H1 (cell line): Measurements from ENCODE around the gene TRAPPC12. TPM values are rescaled to one million over a fixed set of nuclear protein-coding genes. Genes with fewer than 3 reads are reported as not detected.
A peak's percentile ranks its signal among the peaks of the same experiment; 100 is the strongest.

Experiments used
- CTCF ChIA-PET: fragments of 300-600 bp; sonication (Branson Sonifier 250); formaldehyde crosslinking; loops from one replicate; lab custom pipeline; 2021; ENCODE audit not compliant: partially characterized antibody; lab: Charles Lee
- POLR2A ChIA-PET: fragments of 300-600 bp; sonication (Branson Sonifier 250); formaldehyde crosslinking; loops from one replicate; lab custom pipeline; 2021; ENCODE audit warnings: inconsistent platforms; ENCODE audit not compliant: partially characterized antibody; lab: Charles Lee
- DNase-seq, 2 experiments: peaks; one replicate each; pipeline versions ENCODE4 v3.0.0 to v3.0.0-alpha.2; 2010 to 2022; ENCODE audit warnings: low spot score in 2 of 2, low read depth in 1 of 2, mixed read lengths in 1 of 2
- FAIRE-seq: peaks from 2 replicates; lab custom pipeline; 2011; peaks lifted over from hg19 to GRCh38; lab: Jason Lieb, UNC
- H2AFZ ChIP-seq: 2 replicates; pipeline ENCODE4 v1.8.1; 2012; ENCODE audit warnings: low read length, inconsistent platforms
- H2AK5ac ChIP-seq: 2 replicates; pipeline ENCODE4 v1.6.1; 2013; ENCODE audit warnings: low read depth, low read length
- H2BK120ac ChIP-seq: replicated peaks from 2 replicates; pipeline ENCODE3; 2013; ENCODE audit warnings: low read depth, low read length, inconsistent platforms
- H2BK12ac ChIP-seq: 2 replicates; pipeline ENCODE4 v1.6.1; 2013; ENCODE audit warnings: low read depth, low read length
- H2BK15ac ChIP-seq: 2 replicates; pipeline ENCODE4 v1.6.1; 2013; ENCODE audit warnings: low read length
- H2BK20ac ChIP-seq: 2 replicates; pipeline ENCODE4 v1.6.1; 2013; ENCODE audit warnings: low read length
- H2BK5ac ChIP-seq: 2 replicates; pipeline ENCODE4 v1.6.1; 2013; ENCODE audit warnings: low read depth, low read length
- H3K14ac ChIP-seq: 2 replicates; pipeline ENCODE4 v1.6.1; 2013; ENCODE audit warnings: inconsistent platforms; ENCODE audit not compliant: insufficient read length
- H3K18ac ChIP-seq: 2 replicates; pipeline ENCODE4 v1.6.1; 2013; ENCODE audit warnings: low read length; ENCODE audit errors: extremely low read depth
- H3K23ac ChIP-seq: 2 replicates; pipeline ENCODE4 v1.6.1; 2013; ENCODE audit warnings: inconsistent platforms; ENCODE audit not compliant: insufficient read length
- H3K23me2 ChIP-seq: 2 replicates; pipeline ENCODE4 v1.6.1; 2013; ENCODE audit warnings: low read depth, low read length
- H3K27ac ChIP-seq: 2 replicates; pipeline ENCODE4 v1.6.1; 2011; ENCODE audit warnings: low read depth, low read length, inconsistent platforms
- H3K27me3 ChIP-seq, 4 experiments: replicated peaks in 1 of 4; 1 replicate in 1 of 4; 2 replicates in 3 of 4; pipeline versions ENCODE4 v1.6.1 to v1.8.1; 2011 to 2013; ENCODE audit warnings: low read length in 3 of 4, mild to moderate bottlenecking in 3 of 4, inconsistent platforms in 2 of 4, mixed read lengths in 2 of 4, moderate library complexity in 1 of 4; ENCODE audit not compliant: control insufficient read depth in 3 of 4, insufficient read depth in 3 of 4; ENCODE audit errors: extremely low read depth in 1 of 4
- H3K36me3 ChIP-seq, 4 experiments: 2 replicates each; pipeline versions ENCODE4 v1.6.1 to v1.8.1; 2011 to 2013; ENCODE audit warnings: mild to moderate bottlenecking in 4 of 4, low read length in 3 of 4, moderate library complexity in 2 of 4, control low read depth in 1 of 4, inconsistent platforms in 1 of 4; ENCODE audit not compliant: insufficient read depth in 4 of 4, control insufficient read depth in 2 of 4
- H3K4ac ChIP-seq: replicated peaks from 2 replicates; pipeline ENCODE3; 2013; ENCODE audit warnings: low read length, low read depth, mixed read lengths, inconsistent platforms; ENCODE audit not compliant: insufficient read length
- H3K4me1 ChIP-seq, 4 experiments: replicated peaks in 1 of 4; 1 replicate in 1 of 4; 2 replicates in 3 of 4; pipeline versions ENCODE4 v1.6.1 to v1.8.1; 2011 to 2013; ENCODE audit warnings: low read length in 3 of 4, inconsistent platforms in 2 of 4, mixed read lengths in 1 of 4; ENCODE audit not compliant: insufficient read depth in 4 of 4, control insufficient read depth in 3 of 4
- H3K4me2 ChIP-seq, 2 experiments: 2 replicates each; pipeline versions ENCODE4 v1.6.1 to v1.8.1; 2011 to 2013; ENCODE audit warnings: low read depth in 2 of 2, low read length in 2 of 2, control low read depth in 1 of 2, inconsistent platforms in 1 of 2, mild to moderate bottlenecking in 1 of 2; ENCODE audit not compliant: insufficient read depth in 1 of 2
- H3K4me3 ChIP-seq, 4 experiments: fragments of 200-600, 300-600 bp in 1 of 4; sonication (generic), shearing (Covaris generic), sonication (Bioruptor Twin) in 1 of 4; 2 replicates each; pipeline versions ENCODE4 v1.5.1 to v1.8.1; 2011 to 2016; ENCODE audit warnings: low read length in 4 of 4, low read depth in 3 of 4, control low read depth in 2 of 4, inconsistent platforms in 2 of 4, mild to moderate bottlenecking in 2 of 4, mixed read lengths in 1 of 4, moderate library complexity in 1 of 4; ENCODE audit not compliant: insufficient read depth in 2 of 4; ENCODE audit errors: extremely low read depth in 1 of 4
- H3K56ac ChIP-seq: replicated peaks from 2 replicates; pipeline ENCODE3; 2013; ENCODE audit warnings: low read depth, mild to moderate bottlenecking, mixed read lengths, low read length, inconsistent platforms; ENCODE audit not compliant: insufficient read length
- H3K79me1 ChIP-seq: 2 replicates; pipeline ENCODE4 v1.6.1; 2013; ENCODE audit warnings: low read depth, low read length, control low read depth
- H3K79me2 ChIP-seq, 2 experiments: 2 replicates each; pipeline versions ENCODE4 v1.6.1 to v1.8.1; 2012 to 2013; ENCODE audit warnings: low read length in 2 of 2, mild to moderate bottlenecking in 2 of 2, inconsistent platforms in 1 of 2; ENCODE audit not compliant: insufficient read depth in 2 of 2, control insufficient read depth in 1 of 2
- H3K9ac ChIP-seq, 4 experiments: replicated peaks in 1 of 4; 1 replicate in 1 of 4; 2 replicates in 3 of 4; pipeline versions ENCODE4 v1.6.1 to v1.8.1; 2011 to 2013; ENCODE audit warnings: low read depth in 3 of 4, low read length in 3 of 4, control low read depth in 2 of 4, mild to moderate bottlenecking in 2 of 4, moderate library complexity in 2 of 4, inconsistent platforms in 1 of 4; ENCODE audit errors: extremely low read depth in 1 of 4
- H3K9me3 ChIP-seq, 2 experiments: 2 replicates each; pipeline versions ENCODE4 v1.6.1 to v1.8.1; 2012 to 2013; ENCODE audit warnings: mild to moderate bottlenecking in 2 of 2, moderate library complexity in 2 of 2, control low read depth in 1 of 2, inconsistent platforms in 1 of 2, low read depth in 1 of 2, low read length in 1 of 2, mixed read lengths in 1 of 2; ENCODE audit not compliant: insufficient read depth in 2 of 2
- H4K20me1 ChIP-seq, 2 experiments: replicated peaks in 1 of 2; 2 replicates each; pipeline versions ENCODE3 to v1.8.1; 2011 to 2013; ENCODE audit warnings: inconsistent platforms in 2 of 2, low read length in 2 of 2, mild to moderate bottlenecking in 1 of 2; ENCODE audit not compliant: insufficient read depth in 2 of 2, control insufficient read depth in 1 of 2
- H4K5ac ChIP-seq: 2 replicates; pipeline ENCODE4 v1.6.1; 2013; ENCODE audit warnings: low read length, low read depth, mixed read lengths, inconsistent platforms; ENCODE audit not compliant: insufficient read length
- H4K8ac ChIP-seq: 2 replicates; pipeline ENCODE4 v1.8.0; 2013; ENCODE audit warnings: mild to moderate bottlenecking, moderate library complexity, low read length, inconsistent platforms; ENCODE audit not compliant: insufficient read depth; ENCODE audit errors: extremely low read depth
- H4K91ac ChIP-seq: replicated peaks from 2 replicates; pipeline ENCODE3; 2013; ENCODE audit warnings: low read length, mixed read lengths, inconsistent platforms; ENCODE audit not compliant: insufficient read length
- BRCA1 ChIP-seq: IDR thresholded peaks from 2 replicates; pipeline ENCODE4 v1.6.1; 2012; ENCODE audit warnings: low read depth, low read length, improper control_type of control experiment
- CHD1 ChIP-seq: IDR thresholded peaks from 2 replicates; pipeline ENCODE4 v1.6.1; 2012; ENCODE audit warnings: low read depth, low read length, improper control_type of control experiment
- EZH2 ChIP-seq: fragments of 200-600 bp; sonication (generic); IDR thresholded peaks from 2 replicates; pipeline ENCODE4 v1.7.1; 2012; ENCODE audit warnings: low read depth, mild to moderate bottlenecking, moderate library complexity, low read length, inconsistent platforms; ENCODE audit not compliant: severe bottlenecking
- GTF2F1 ChIP-seq: IDR thresholded peaks from 2 replicates; pipeline ENCODE4 v1.6.1; 2012; ENCODE audit warnings: low read depth, low read length, improper control_type of control experiment, borderline replicate concordance
- RNF2 ChIP-seq: fragments of 200-900, 300-1000 bp; sonication (generic); IDR thresholded peaks from 2 replicates; pipeline ENCODE4 v1.7.1; 2016; ENCODE audit warnings: borderline replicate concordance, low read depth, mild to moderate bottlenecking, antibody characterized with exemption, low read length; ENCODE audit not compliant: poor library complexity, severe bottlenecking; ENCODE audit errors: missing control alignments
- RXRA ChIP-seq: IDR thresholded peaks from 2 replicates; pipeline ENCODE4 v1.6.1; 2011; ENCODE audit warnings: low read depth, mild to moderate bottlenecking, low read length, moderate library complexity; ENCODE audit not compliant: insufficient read depth
- SP2 ChIP-seq: IDR thresholded peaks from 2 replicates; pipeline ENCODE4 v1.6.1; 2012; ENCODE audit warnings: mild to moderate bottlenecking, low read length, inconsistent platforms
- SUZ12 ChIP-seq: fragments of 200-600 bp; sonication (generic); IDR thresholded peaks from 2 replicates; pipeline ENCODE4 v1.6.1; 2012; ENCODE audit warnings: mild to moderate bottlenecking, inconsistent platforms, low read length, moderate library complexity, mixed read lengths
- TCF12 ChIP-seq: IDR thresholded peaks from 2 replicates; pipeline ENCODE4 v1.6.1; 2011; ENCODE audit warnings: low read depth, mild to moderate bottlenecking, low read length
- ZNF274 ChIP-seq: IDR thresholded peaks from 2 replicates; pipeline ENCODE4 v1.7.0; 2012; ENCODE audit warnings: low read length, borderline replicate concordance; ENCODE audit errors: extremely low read depth
- WGBS, 2 experiments: shearing (Covaris generic) in 1 of 2; methylation state at CpG; one replicate each; pipeline versions ENCODE4 v1.1.6 to v1.1.7; 2013 to 2015; ENCODE audit warnings: low lambda C conversion rate in 2 of 2, mixed read lengths in 2 of 2, inconsistent platforms in 1 of 2, low coverage in 1 of 2, missing lambda C conversion rate in 1 of 2; ENCODE audit not compliant: insufficient replicate concordance in 2 of 2, insufficient coverage in 1 of 2, insufficient read length in 1 of 2; ENCODE audit errors: extremely low coverage in 1 of 2, missing lambda C conversion rate in 1 of 2; 5-methylcytosine and 5-hydroxymethylcytosine counted together
- polyA plus RNA-seq, 7 experiments: library from polyadenylated mRNA; depleted of rRNA in 3 of 7; stranded (reverse) in 5 of 7; unstranded in 2 of 7; fragments of >200 nt in 5 of 7; fragments of 200-250 nt in 2 of 7; gene quantifications; 1 replicate in 5 of 7; 2 replicates in 1 of 7; 4 replicates in 1 of 7; pipeline versions ENCODE4 v1.2.1 to v1.2.3, GENCODE V29; 2011 to 2013; ENCODE audit warnings: missing spikeins in 2 of 7, mixed read lengths in 2 of 7
- total RNA-seq: library from RNA; stranded (reverse); fragmentation: NEBNext Ultra II Directional; extraction: Animal tissue kit (Norgen Biotek cat#: 25700); gene quantifications from 2 replicates; pipeline ENCODE4 v1.2.1, GENCODE V29; 2021

The TRAPPC12 gene
- total and polyA plus RNA-seq, 2 of the 8 experiments (the other 6 are each of a cell fraction or from before 2014, with no cell fraction given) = 35.0 to 67.3 TPM

- FAIRE-seq = no peak
- TF ChIP-seq GTF2F1 (no peak), RXRA (no peak), CHD1 (no peak), ZNF274 (no peak), BRCA1 (no peak), TCF12 (no peak), EZH2 (no peak), RNF2 (no peak), SUZ12 (no peak), SP2 (no peak)
Observed at GRCh38 chr2:3488855-3489763, 109.6 kb downstream of the TRAPPC12 start.

More at GRCh38 chr2:3488855-3489763, 109.6 kb downstream of the TRAPPC12 start:
- Histone ChIP-seq H3K27ac (no peak overlapping the region), H3K14ac (no peak overlapping the region), H4K91ac (no peak overlapping the region), H3K27me3 (no peaks in the 10 kb centered on the region), H2BK20ac (no peak overlapping the region), H3K23ac (no peak overlapping the region), H3K9ac (no peak overlapping the region; a peak in 1 of 7 replicates), H3K18ac (no peak overlapping the region), H3K4me3 (no peak overlapping the region), H3K9me3 (peaks cover 0 to 17% of the 10 kb centered on the region in 2 experiments; a peak in 1 of 4 replicates), H3K23me2 (no peaks in the 10 kb centered on the region), H2BK120ac (no peak overlapping the region), H4K20me1 (no peaks in the 10 kb centered on the region), H4K5ac (no peak overlapping the region), H2BK5ac (no peak overlapping the region), H2AK5ac (no peak overlapping the region), H3K4ac (no peak overlapping the region), H3K4me1 (peaks cover 0 to 9% (median 6%) of the 10 kb centered on the region in 4 experiments; a peak in 4 of 7 replicates), H2BK15ac (no peak overlapping the region), H3K56ac (no peak overlapping the region), H3K79me1 (no peaks in the 10 kb centered on the region), H3K36me3 (no peaks in the 10 kb centered on the region), H2AFZ (no peak overlapping the region), H3K79me2 (no peaks in the 10 kb centered on the region), H2BK12ac (no peak overlapping the region), H3K4me2 (no peak overlapping the region), H4K8ac (peak overlapping the region; percentile 60; the same call in 1 of the 2 replicates)
- no peak for DNase-seq
- WGBS, 2 experiments = 80% methylated on average over 27 of the region's 27 CpGs; no CpG with 5 or more reads in 1 of the 2 experiments
- ChIA-PET CTCF (interaction anchor here (1.3 to 1.6 kb wide), 3 partner anchors 8 to 65 kb away, joined by 4 to 5 read pairs (median 4); no protein-coding TSS in a partner anchor), POLR2A (no interaction called here)
